ENCODE measurements around the gene SLC6A18. TPM values are rescaled to one million over a fixed set of nuclear protein-coding genes. Genes with fewer than 3 reads are reported as not detected.

SLC6A18 gene
- total RNA-seq, 1 donor from 2014 or later = not detected

- no peak overlapping the region for H3K4me2 ChIP-seq (ENCODE audit: low read length)
- no peak overlapping the region for H2AFZ ChIP-seq (ENCODE audit: low read depth, low read length)
- Mint-ChIP-seq H3K36me3 (ENCODE audit: low read depth, unreplicated experiment) (peaks cover 3% of the 10 kb centered on the region), H3K27me3 (ENCODE audit: low read depth, unreplicated experiment) (peaks cover 33% of the 10 kb centered on the region), H3K4me1 (ENCODE audit: low read depth, unreplicated experiment) (no peaks in the 10 kb centered on the region), H3K9me3 (ENCODE audit: unreplicated experiment) (peaks cover 7% of the 10 kb centered on the region), H3K4me3 (ENCODE audit: unreplicated experiment) (no peak overlapping the region), H3K27ac (ENCODE audit: unreplicated experiment) (no peak overlapping the region)
- H3K9ac ChIP-seq (ENCODE audit: low read length) = no peak overlapping the region
- H3K36me3 ChIP-seq (ENCODE audit: insufficient read depth, low read length) = no peaks in the 10 kb centered on the region
- H3K4me3 ChIP-seq (ENCODE audit: insufficient read depth, low read depth, low read length) = no peak overlapping the region
- H4K20me1 ChIP-seq (ENCODE audit: insufficient read depth, low read length) = no peaks in the 10 kb centered on the region
- DNase-seq (ENCODE audit: low read depth) (no peak), FAIRE-seq (no peak)
- peaks cover 11% of the 10 kb centered on the region for H3K9me3 ChIP-seq (ENCODE audit: insufficient read depth, low read depth, low read length)
- no peaks in the 10 kb centered on the region for H3K4me1 ChIP-seq (ENCODE audit: insufficient read depth, low read length)
- H3K79me2 ChIP-seq (ENCODE audit: insufficient read depth, low read length) = no peaks in the 10 kb centered on the region
- no peak overlapping the region for H3K27ac ChIP-seq (ENCODE audit: low read depth, low read length)
- TF ChIP-seq EZH2 (IDR thresholded peaks at IDR 0.05; ENCODE audit: insufficient read depth, low read length) = no peak
- TF ChIP-seq, protein P1, sequence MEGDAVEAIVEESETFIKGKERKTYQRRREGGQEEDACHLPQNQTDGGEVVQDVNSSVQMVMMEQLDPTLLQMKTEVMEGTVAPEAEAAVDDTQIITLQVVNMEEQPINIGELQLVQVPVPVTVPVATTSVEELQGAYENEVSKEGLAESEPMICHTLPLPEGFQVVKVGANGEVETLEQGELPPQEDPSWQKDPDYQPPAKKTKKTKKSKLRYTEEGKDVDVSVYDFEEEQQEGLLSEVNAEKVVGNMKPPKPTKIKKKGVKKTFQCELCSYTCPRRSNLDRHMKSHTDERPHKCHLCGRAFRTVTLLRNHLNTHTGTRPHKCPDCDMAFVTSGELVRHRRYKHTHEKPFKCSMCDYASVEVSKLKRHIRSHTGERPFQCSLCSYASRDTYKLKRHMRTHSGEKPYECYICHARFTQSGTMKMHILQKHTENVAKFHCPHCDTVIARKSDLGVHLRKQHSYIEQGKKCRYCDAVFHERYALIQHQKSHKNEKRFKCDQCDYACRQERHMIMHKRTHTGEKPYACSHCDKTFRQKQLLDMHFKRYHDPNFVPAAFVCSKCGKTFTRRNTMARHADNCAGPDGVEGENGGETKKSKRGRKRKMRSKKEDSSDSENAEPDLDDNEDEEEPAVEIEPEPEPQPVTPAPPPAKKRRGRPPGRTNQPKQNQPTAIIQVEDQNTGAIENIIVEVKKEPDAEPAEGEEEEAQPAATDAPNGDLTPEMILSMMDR (IDR thresholded peaks at IDR 0.05; ENCODE audit: insufficient read depth, low read depth, low read length) = no peak
- no peaks in the 10 kb centered on the region for H3K27me3 ChIP-seq (ENCODE audit: insufficient read depth, low read length)
Measured at GRCh38 chr5:1214163-1214935, 10.8 kb upstream of the SLC6A18 start.

- no peaks in the 10 kb centered on the region for H4K20me1 ChIP-seq (ENCODE audit: insufficient read depth, low read length)
- peaks cover 11% of the 10 kb centered on the region for H3K9me3 ChIP-seq (ENCODE audit: insufficient read depth, low read depth, low read length)
- H3K27me3 ChIP-seq (ENCODE audit: insufficient read depth, low read length) = no peaks in the 10 kb centered on the region
- Mint-ChIP-seq H3K36me3 (ENCODE audit: low read depth, unreplicated experiment) (peaks cover 3% of the 10 kb centered on the region), H3K9me3 (ENCODE audit: unreplicated experiment) (peaks cover 9% of the 10 kb centered on the region), H3K27me3 (ENCODE audit: low read depth, unreplicated experiment) (peaks cover 38% of the 10 kb centered on the region), H3K4me3 (ENCODE audit: unreplicated experiment) (no peak overlapping the region), H3K4me1 (ENCODE audit: low read depth, unreplicated experiment) (no peaks in the 10 kb centered on the region), H3K27ac (ENCODE audit: unreplicated experiment) (no peak overlapping the region)
- H3K9ac ChIP-seq (ENCODE audit: low read length) = no peak overlapping the region
- DNase-seq (ENCODE audit: low read depth) (no peak), FAIRE-seq (no peak)
- H3K4me1 ChIP-seq (ENCODE audit: insufficient read depth, low read length) = no peaks in the 10 kb centered on the region
- TF ChIP-seq EZH2 (IDR thresholded peaks at IDR 0.05; ENCODE audit: insufficient read depth, low read length) = no peak
- TF ChIP-seq, protein P1 (IDR thresholded peaks at IDR 0.05; ENCODE audit: insufficient read depth, low read depth, low read length) = no peak
- no peak overlapping the region for H3K4me3 ChIP-seq (ENCODE audit: insufficient read depth, low read depth, low read length)
- H3K27ac ChIP-seq (ENCODE audit: low read depth, low read length) = no peak overlapping the region
- H2AFZ ChIP-seq (ENCODE audit: low read depth, low read length) = no peak overlapping the region
- no peaks in the 10 kb centered on the region for H3K36me3 ChIP-seq (ENCODE audit: insufficient read depth, low read length)
- no peak overlapping the region for H3K4me2 ChIP-seq (ENCODE audit: low read length)
- no peaks in the 10 kb centered on the region for H3K79me2 ChIP-seq (ENCODE audit: insufficient read depth, low read length)
Measured at GRCh38 chr5:1214936-1215220, 10.3 kb upstream of the SLC6A18 start.
